ENCODE measurements around the gene ANKRD28.

DNA sequence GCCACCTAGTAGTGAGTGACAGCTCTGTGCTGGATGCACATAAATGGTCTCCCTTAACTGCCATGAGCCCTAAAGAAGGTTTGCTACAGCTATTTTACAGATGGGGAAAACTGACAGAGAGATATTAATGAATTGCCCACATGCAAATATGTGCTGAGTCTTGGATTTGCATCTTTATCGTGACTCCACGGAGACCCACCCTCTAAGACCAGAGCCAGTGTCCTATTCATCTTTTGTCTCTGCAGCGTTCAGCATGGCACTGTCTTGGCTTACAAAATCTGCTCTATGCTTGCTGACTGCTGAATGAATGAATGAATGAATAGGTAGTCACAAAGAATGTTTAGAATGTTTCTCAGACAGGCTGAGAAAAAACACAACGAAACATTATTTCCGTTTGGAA, 147.9 kb downstream of the ANKRD28 start:
- TF ChIP-seq, protein P1, sequence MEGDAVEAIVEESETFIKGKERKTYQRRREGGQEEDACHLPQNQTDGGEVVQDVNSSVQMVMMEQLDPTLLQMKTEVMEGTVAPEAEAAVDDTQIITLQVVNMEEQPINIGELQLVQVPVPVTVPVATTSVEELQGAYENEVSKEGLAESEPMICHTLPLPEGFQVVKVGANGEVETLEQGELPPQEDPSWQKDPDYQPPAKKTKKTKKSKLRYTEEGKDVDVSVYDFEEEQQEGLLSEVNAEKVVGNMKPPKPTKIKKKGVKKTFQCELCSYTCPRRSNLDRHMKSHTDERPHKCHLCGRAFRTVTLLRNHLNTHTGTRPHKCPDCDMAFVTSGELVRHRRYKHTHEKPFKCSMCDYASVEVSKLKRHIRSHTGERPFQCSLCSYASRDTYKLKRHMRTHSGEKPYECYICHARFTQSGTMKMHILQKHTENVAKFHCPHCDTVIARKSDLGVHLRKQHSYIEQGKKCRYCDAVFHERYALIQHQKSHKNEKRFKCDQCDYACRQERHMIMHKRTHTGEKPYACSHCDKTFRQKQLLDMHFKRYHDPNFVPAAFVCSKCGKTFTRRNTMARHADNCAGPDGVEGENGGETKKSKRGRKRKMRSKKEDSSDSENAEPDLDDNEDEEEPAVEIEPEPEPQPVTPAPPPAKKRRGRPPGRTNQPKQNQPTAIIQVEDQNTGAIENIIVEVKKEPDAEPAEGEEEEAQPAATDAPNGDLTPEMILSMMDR (conservative IDR thresholded peaks at IDR 0.05; ENCODE audit: low read length) = no peak
- TF ChIP-seq EZH2phosphoT487 (IDR thresholded peaks at IDR 0.05; ENCODE audit: borderline replicate concordance, low read depth, low read length) = no peak
